Right renal cortex interstitium (tissue), 3 donors: ENCODE data around the gene CNTNAP5. TPM values are rescaled to one million over a fixed set of nuclear protein-coding genes. Genes with fewer than 3 reads are reported as not detected.
A peak's percentile ranks its signal among the peaks of the same experiment; 100 is the strongest.

Source experiments
- DNase-seq, 3 donors: peaks; one replicate each; pipeline ENCODE4 v3.0.0-alpha.2; 2013; ENCODE audit warnings: low read depth in 3 of 3, low spot score in 2 of 3
- polyA plus RNA-seq, 3 donors: library from polyadenylated mRNA; unstranded; fragments of 120-200 nt; gene quantifications; one replicate each; pipeline ENCODE4 v1.2.1, GENCODE V29; 2013; ENCODE audit not compliant: insufficient read length in 3 of 3

Gene CNTNAP5
- polyA plus RNA-seq = not detected

GRCh38 chr2:124025171-124025580, at the start of gene CNTNAP5:
Gene CNTNAP5 (plus strand): TSS chr2:124025287. CDS start chr2:124025651, 364 bp downstream.
- peak in 2 of 3 donors; percentile 47 to 63 for DNase-seq

GRCh38 chr2:123976054-123976648, 48.9 kb upstream of the CNTNAP5 start:
- no peak for DNase-seq

GRCh38 chr2:123993728-123994323, 31.3 kb upstream of the CNTNAP5 start:
- DNase-seq = peak in 1 of 3 donors; percentile 12

GRCh38 chr2:123999681-124000080, 25.4 kb upstream of the CNTNAP5 start:
- no peak for DNase-seq

GRCh38 chr2:124001696-124002430, 23.2 kb upstream of the CNTNAP5 start:
- no peak for DNase-seq

GRCh38 chr2:124018890-124019289, 6.2 kb upstream of the CNTNAP5 start:
- no peak for DNase-seq

GRCh38 chr2:124024561-124025170, 421 bp upstream of the CNTNAP5 start:
- DNase-seq = peak in 1 of 3 donors; percentile 36

GRCh38 chr2:124025891-124026434, 876 bp downstream of the CNTNAP5 start:
- DNase-seq = no peak

GRCh38 chr2:124026503-124026902, 1.4 kb downstream of the CNTNAP5 start:
- no peak for DNase-seq

- peak in 1 of 3 donors; percentile 38 for DNase-seq
These were observed 2.1 kb downstream of the CNTNAP5 start for GRCh38 chr2:124027182-124027581.

GRCh38 chr2:124032799-124033198, 7.7 kb downstream of the CNTNAP5 start:
- no peak for DNase-seq

GRCh38 chr2:124034265-124034664, 9.2 kb downstream of the CNTNAP5 start:
- DNase-seq = no peak

- DNase-seq = no peak
These were observed 9.9 kb downstream of the CNTNAP5 start for GRCh38 chr2:124035001-124035400.

- DNase-seq = no peak
These were observed 13.9 kb downstream of the CNTNAP5 start for GRCh38 chr2:124039032-124039431.

- no peak for DNase-seq
These were observed 14.7 kb downstream of the CNTNAP5 start for GRCh38 chr2:124039762-124040291.

- DNase-seq = no peak
These were observed 20.8 kb downstream of the CNTNAP5 start for GRCh38 chr2:124045894-124046293.

GRCh38 chr2:124046332-124046731, 21.2 kb downstream of the CNTNAP5 start:
- DNase-seq = no peak

GRCh38 chr2:124048102-124048501, 23.0 kb downstream of the CNTNAP5 start:
- DNase-seq = no peak

- no peak for DNase-seq
These were observed 23.6 kb downstream of the CNTNAP5 start for GRCh38 chr2:124048664-124049063.

GRCh38 chr2:124049136-124049535, 24.0 kb downstream of the CNTNAP5 start:
- no peak for DNase-seq
